HUES6 (cell line): ENCODE data around the gene SH2D4B.

ENCODE experiments used
- H3K27ac ChIP-seq: 2 replicates; pipeline ENCODE4 v1.7.0; 2013; ENCODE audit warnings: low read depth, mild to moderate bottlenecking, low read length, inconsistent platforms
- H3K27me3 ChIP-seq: 2 replicates; pipeline ENCODE4 v1.6.1; 2013; ENCODE audit warnings: low read length; ENCODE audit not compliant: control insufficient read depth, insufficient read depth
- H3K36me3 ChIP-seq: 2 replicates; pipeline ENCODE4 v1.6.1; 2013; ENCODE audit warnings: low read length; ENCODE audit not compliant: control insufficient read depth, insufficient read depth
- H3K4me1 ChIP-seq: 2 replicates; pipeline ENCODE4 v1.6.1; 2013; ENCODE audit warnings: low read length; ENCODE audit not compliant: control insufficient read depth, insufficient read depth
- H3K4me3 ChIP-seq: 2 replicates; pipeline ENCODE4 v1.5.1; 2013; ENCODE audit warnings: low read depth, low read length
- H3K9ac ChIP-seq: one replicate; pipeline ENCODE4 v1.6.1; 2013; ENCODE audit warnings: mild to moderate bottlenecking, low read length
- H3K9me3 ChIP-seq: 2 replicates; pipeline ENCODE4 v1.6.1; 2013; ENCODE audit warnings: low read depth, low read length; ENCODE audit not compliant: control insufficient read depth, insufficient read depth

The SH2D4B gene

DNA sequence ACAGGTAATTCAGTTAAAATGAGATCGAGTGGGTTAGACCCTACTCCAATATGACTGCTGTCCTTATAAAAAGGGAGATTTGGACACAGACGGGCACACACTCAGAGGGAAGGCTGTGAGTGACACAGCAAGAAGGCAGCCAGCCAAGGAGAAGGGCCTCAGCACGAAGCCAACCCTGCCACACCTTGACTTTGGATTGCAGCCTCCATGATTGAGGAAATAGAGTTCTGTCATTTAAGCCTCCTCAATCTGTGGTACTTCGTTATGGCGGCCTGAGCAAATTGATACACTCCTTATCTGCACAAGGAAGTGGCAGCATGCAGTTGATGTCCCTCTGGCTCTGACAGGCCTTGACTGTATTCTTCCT lies 43.8 kb downstream of the SH2D4B start:
- Histone ChIP-seq H3K36me3 (no peaks in the 10 kb centered on the region), H3K27ac (no peak overlapping the region), H3K9me3 (peaks cover 2% of the 10 kb centered on the region; the same call in 1 of the 2 replicates), H3K27me3 (no peaks in the 10 kb centered on the region), H3K4me3 (no peak overlapping the region), H3K9ac (no peak overlapping the region), H3K4me1 (no peaks in the 10 kb centered on the region)

DNA sequence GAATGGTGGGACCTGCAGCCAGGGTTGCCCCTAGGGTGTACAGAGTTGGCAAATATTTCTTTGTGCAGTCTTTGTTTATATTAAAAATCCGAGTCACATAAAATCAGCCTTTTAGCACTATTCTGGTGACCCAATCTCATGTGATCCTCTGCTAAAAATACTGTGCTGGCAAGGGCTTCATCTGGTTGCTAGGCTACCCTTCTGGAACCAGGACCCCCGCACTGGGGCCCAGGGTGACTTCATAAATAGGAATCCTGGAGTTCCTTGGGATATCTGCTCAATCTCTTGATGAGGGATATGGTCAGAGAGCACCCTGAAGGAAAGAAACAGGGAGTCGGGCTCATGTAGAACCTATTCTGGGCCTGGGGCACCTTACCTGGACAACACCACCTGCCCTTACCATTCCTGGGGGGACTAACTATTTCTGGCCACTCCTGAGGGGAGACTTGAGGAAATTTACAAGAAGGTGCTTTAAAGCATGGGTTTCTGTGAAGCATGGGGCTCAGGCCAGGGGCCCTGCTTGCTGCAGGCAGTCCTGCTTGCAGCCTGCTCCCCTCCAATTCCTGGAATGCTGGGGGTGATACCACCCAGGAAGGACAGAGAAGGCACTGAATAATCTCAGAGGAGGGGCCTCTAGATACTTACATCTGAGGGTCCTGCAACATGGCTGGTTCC lies 44.7 kb downstream of the SH2D4B start:
- H3K9ac ChIP-seq: no peak overlapping the region
- H3K36me3 ChIP-seq: no peaks in the 10 kb centered on the region
- H3K27ac ChIP-seq: no peak overlapping the region
- no peaks in the 10 kb centered on the region for H3K27me3 ChIP-seq
- 0 out of 2 replicates have a peak, but pooled peaks cover 3% of the 10 kb centered on the region for H3K9me3 ChIP-seq
- H3K4me3 ChIP-seq: no peak overlapping the region
- no peaks in the 10 kb centered on the region for H3K4me1 ChIP-seq

DNA sequence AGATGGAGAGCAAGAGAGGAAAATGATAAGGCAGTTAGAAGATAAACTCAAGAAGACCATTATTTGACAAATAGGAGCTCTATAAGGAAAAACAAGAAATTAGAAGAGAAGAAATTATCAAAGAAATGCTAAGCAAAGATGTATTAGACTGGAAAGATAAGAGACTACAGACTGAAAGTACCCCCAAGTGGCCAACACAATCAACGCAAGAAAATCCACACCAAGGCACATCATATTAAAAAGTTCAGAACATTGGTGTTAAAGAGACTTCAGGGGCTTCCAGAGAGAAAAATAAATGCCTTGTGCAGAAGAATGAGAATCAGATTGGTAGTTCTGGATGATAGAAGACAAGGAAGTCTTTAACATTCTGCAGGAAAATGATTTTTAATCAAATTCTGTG lies 46.0 kb downstream of the SH2D4B start:
- Histone ChIP-seq H3K9ac (no peak overlapping the region), H3K27ac (no peak overlapping the region), H3K4me1 (no peaks in the 10 kb centered on the region), H3K9me3 (peaks cover 13% of the 10 kb centered on the region), H3K27me3 (no peaks in the 10 kb centered on the region), H3K4me3 (no peak overlapping the region), H3K36me3 (no peaks in the 10 kb centered on the region)

DNA sequence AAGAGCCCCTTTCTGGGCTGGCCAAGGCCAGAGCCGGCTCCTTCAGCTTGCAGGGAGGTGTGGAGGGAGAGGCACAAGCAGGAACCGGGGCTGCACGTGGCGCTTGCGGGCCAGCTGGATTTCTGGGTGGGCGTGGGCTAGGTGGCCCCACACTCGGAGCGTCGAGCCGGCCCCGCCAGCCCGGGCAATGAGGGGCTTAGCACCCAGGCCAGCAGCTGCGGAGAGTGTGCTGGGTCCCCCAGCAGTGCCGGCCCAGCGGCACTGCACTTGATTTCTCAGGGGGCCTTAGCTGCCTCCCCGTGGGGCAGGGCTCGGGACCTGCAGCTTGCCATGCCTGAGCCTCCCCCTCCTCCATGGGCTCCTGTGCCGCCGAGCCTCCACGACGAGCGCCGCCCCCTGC lies 48.1 kb downstream of the SH2D4B start:
- H3K27me3 ChIP-seq: no peaks in the 10 kb centered on the region
- no peak overlapping the region for H3K4me3 ChIP-seq
- peaks cover 17% of the 10 kb centered on the region for H3K9me3 ChIP-seq
- no peaks in the 10 kb centered on the region for H3K36me3 ChIP-seq
- H3K9ac ChIP-seq: no peak overlapping the region
- H3K4me1 ChIP-seq: peaks cover 3% of the 10 kb centered on the region; the same call in 1 of the 2 replicates
- no peak overlapping the region for H3K27ac ChIP-seq

DNA sequence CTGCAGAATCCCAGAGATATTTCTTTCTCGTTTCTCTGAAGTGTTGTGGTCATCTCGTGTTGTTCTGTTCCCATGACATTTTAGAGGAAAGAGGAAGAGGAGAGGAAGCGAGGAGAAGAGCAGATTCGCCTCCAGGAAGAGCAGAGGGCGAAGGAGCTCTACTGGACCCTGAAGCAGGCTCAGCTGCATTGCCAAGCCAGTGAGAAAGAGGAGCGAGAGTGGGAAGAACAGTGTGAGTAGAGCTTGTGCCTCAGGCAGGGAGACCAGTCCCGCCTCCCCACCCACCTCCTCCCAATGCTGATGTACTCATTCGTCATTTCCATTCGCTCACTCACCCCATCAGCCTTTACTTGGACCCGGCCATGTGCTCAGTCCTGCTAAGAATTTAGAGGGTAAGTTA lies 50.8 kb downstream of the SH2D4B start:
- no peak overlapping the region for H3K27ac ChIP-seq
- no peaks in the 10 kb centered on the region for H3K27me3 ChIP-seq
- H3K36me3 ChIP-seq: no peaks in the 10 kb centered on the region
- H3K9ac ChIP-seq: no peak overlapping the region
- peaks cover 17% of the 10 kb centered on the region for H3K9me3 ChIP-seq
- H3K4me1 ChIP-seq: peaks cover 3% of the 10 kb centered on the region; the same call in 1 of the 2 replicates
- H3K4me3 ChIP-seq: no peak overlapping the region

DNA sequence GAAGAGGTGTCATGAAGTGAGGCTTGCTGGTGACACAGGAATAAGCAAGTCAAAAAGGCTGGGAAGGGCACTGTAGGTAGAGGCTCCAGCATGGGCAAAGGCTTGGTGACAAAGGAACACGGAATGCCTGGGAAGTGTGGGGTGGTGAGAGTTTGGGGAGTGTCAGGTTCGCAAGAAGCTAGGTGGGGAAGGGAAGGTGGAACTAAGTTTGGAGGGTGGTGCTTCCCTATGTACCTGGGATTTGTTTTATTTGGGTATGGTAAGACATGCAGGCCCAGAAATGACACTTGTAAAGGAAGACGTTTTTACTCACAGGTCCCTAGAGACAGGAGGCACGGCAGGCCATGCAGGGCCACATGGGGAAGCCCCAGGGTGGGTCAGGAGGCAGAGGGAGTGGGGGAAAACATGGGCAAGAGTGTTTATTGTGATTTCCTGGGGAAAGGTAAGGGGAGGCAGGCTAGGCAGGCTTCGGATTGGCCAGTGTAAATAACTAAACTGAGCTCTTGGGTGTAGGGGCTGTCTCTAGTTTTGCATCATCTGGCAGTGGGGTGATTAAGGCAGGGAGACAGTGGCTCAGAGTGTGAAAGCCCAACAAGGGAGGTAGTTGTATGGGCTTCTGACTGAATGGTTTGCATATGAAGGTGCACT lies 52.1 kb downstream of the SH2D4B start:
- Histone ChIP-seq H3K9ac (no peak overlapping the region), H3K27ac (no peak overlapping the region)

DNA sequence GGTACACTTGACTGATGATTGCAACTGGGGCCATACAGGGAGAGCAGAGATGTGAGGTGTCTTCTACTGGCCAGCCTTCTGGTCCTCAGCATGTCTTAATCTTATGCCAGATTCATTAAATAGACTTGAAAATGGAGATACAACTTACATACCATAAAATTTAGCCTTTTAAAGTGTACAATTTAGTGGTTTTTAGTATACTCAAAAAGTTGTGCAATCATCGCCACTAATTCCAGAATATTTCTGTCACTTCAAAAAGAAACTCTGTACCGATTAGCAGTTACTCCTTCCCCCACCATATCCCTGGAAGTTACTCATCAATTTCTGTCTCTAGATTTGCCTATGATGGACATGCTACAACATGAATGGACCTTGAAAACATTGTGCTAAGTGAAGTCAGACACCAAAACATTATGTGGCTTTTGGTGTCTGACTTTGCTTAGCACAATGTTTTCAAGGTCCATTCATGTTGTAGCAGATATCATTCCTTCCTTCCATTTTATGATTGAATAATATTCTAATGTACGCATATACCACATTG lies 53.0 kb downstream of the SH2D4B start:
- Histone ChIP-seq H3K27me3 (no peaks in the 10 kb centered on the region), H3K4me3 (no peak overlapping the region), H3K9me3 (peaks cover 17% of the 10 kb centered on the region), H3K27ac (no peak overlapping the region), H3K36me3 (no peaks in the 10 kb centered on the region), H3K9ac (no peak overlapping the region), H3K4me1 (peaks cover 3% of the 10 kb centered on the region; the same call in 1 of the 2 replicates)

More for the DNA sequence above, 52.1 kb downstream of the SH2D4B start:
- Histone ChIP-seq H3K4me1 (peaks cover 3% of the 10 kb centered on the region; the same call in 1 of the 2 replicates), H3K4me3 (no peak overlapping the region), H3K27me3 (no peaks in the 10 kb centered on the region), H3K9me3 (peaks cover 17% of the 10 kb centered on the region), H3K36me3 (no peaks in the 10 kb centered on the region)

DNA sequence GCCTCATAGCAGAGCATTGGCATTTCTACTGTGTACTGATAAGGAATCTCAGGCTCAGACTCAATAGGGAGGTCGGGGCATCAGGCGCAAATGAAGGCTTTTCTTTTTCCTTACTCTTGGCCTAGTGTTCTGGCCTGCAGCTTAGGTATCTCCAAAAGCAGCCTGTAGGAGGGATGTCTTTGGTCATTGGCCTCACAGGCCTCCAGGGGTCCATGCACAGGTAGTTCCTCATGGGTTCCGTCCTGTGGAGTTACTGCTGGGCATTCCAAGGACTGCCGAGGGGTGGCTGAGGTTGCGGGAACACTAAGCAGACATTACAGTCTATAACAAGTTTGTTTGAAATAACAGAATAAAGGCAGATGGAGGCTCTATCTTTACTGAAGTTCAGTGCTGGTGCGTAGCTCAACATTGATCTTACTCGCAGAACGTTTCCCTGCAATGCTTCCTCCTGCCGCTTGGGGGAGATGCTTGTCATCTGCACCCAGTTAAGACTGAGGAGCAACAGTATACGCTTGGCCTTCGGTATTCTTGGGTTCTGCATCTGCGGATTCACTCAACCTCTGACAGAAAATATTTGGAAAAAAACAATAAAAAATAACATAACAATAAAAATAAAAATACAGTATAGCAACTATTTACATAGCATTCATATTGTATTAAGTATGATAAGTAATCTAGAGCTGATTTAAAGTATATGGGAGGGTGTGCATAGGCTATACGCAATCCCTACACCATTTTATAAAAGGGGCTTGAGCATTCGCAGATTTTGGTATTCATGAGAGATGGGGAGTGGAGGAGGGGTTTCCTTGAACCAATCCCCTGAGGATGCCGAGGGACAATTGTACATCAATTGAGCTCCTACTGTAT lies 58.9 kb downstream of the SH2D4B start:
- H3K9me3 ChIP-seq: no peaks in the 10 kb centered on the region; the same call in 1 of the 2 replicates
- H3K9ac ChIP-seq: no peak overlapping the region
- H3K27ac ChIP-seq: no peak overlapping the region
- 0 out of 2 replicates have a peak, but pooled peaks cover 2% of the 10 kb centered on the region for H3K27me3 ChIP-seq
- no peaks in the 10 kb centered on the region for H3K36me3 ChIP-seq
- peaks cover 3% of the 10 kb centered on the region for H3K4me1 ChIP-seq
- H3K4me3 ChIP-seq: no peak overlapping the region

DNA sequence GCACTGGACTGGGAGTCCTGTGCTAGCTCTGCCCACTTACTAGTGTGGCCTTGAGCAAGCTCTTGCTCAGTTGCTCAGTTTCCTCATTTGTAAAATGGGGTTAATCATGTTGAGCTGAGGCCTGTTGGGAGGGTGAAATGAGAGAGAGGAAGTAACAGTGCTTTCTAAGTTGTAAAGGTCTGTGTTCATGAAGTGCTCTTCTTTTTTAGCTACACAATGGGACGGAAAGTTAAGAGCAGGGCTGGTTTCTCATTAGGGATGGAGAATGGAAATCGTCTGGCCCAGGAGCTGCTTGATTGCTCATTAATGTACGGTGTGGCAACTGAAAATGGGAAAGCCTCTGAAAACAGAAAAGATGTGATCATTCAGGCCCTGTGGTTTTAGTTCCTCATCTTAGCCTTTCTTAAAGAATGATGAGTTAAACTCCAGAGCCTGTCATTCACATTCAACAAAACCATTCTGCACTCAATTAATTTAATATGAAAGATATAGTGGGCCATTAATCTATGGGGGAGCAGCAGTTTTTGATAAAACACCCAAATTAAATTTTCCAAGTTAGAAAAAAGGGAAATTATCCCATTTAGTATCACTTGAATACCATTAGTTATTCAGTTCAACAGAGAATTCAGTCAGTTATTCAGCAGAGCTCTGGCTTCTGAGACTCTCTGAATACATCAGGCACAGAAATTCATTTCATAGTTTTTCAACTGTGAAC lies 60.5 kb downstream of the SH2D4B start:
- Histone ChIP-seq H3K4me3 (no peak overlapping the region), H3K9me3 (no peaks in the 10 kb centered on the region; the same call in 1 of the 2 replicates), H3K27me3 (0 out of 2 replicates have a peak, but pooled peaks cover 2% of the 10 kb centered on the region), H3K27ac (no peak overlapping the region), H3K36me3 (no peaks in the 10 kb centered on the region), H3K4me1 (peaks cover 3% of the 10 kb centered on the region), H3K9ac (no peak overlapping the region)

DNA sequence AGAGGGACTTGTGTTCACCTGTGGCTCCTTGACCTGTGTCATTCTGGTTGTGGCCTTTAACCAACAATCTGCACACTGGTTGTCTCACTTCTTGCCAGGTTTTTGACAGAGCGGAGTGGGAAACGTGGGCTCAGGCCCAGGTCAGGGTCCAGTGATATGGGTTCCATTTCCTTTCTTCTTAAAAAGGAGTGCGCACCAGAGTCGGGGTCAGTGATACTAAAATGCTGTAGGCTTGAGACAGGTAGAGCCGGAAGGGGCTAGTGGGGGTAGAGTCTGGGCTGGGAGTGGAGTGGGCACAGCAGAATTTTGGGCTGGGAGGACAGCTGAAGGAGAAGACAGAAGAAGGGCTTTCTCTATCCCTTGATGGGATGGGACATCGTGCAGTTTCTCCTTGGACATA lies 61.2 kb downstream of the SH2D4B start:
- H3K9me3 ChIP-seq: no peaks in the 10 kb centered on the region
- 0 out of 2 replicates have a peak, but pooled peaks cover 2% of the 10 kb centered on the region for H3K27me3 ChIP-seq
- no peak overlapping the region for H3K4me3 ChIP-seq
- no peak overlapping the region for H3K9ac ChIP-seq
- H3K4me1 ChIP-seq: peaks cover 3% of the 10 kb centered on the region
- no peaks in the 10 kb centered on the region for H3K36me3 ChIP-seq
- no peak overlapping the region for H3K27ac ChIP-seq
